ENCODE results near the gene MIOX. TPM values are rescaled to one million over a fixed set of nuclear protein-coding genes. Genes with fewer than 3 reads are reported as not detected.
A peak's percentile ranks its signal among the peaks of the same experiment; 100 is the strongest.

MIOX gene
- total RNA-seq, 1 donor from 2014 or later: not detected

- Mint-ChIP-seq H3K9me3 (ENCODE audit: unreplicated experiment) (no peaks in the 10 kb centered on the region), H3K36me3 (ENCODE audit: low read depth, unreplicated experiment) (peaks cover 18% of the 10 kb centered on the region), H3K4me1 (ENCODE audit: unreplicated experiment) (peaks cover 6% of the 10 kb centered on the region), H3K27me3 (ENCODE audit: unreplicated experiment) (peaks cover 30% of the 10 kb centered on the region), H3K4me3 (ENCODE audit: unreplicated experiment) (peak overlapping the region; percentile 95), H3K27ac (ENCODE audit: unreplicated experiment) (peak overlapping the region; percentile 78)
- DNase-seq (ENCODE audit: low spot score): no peak
- TF ChIP-seq, protein P1, sequence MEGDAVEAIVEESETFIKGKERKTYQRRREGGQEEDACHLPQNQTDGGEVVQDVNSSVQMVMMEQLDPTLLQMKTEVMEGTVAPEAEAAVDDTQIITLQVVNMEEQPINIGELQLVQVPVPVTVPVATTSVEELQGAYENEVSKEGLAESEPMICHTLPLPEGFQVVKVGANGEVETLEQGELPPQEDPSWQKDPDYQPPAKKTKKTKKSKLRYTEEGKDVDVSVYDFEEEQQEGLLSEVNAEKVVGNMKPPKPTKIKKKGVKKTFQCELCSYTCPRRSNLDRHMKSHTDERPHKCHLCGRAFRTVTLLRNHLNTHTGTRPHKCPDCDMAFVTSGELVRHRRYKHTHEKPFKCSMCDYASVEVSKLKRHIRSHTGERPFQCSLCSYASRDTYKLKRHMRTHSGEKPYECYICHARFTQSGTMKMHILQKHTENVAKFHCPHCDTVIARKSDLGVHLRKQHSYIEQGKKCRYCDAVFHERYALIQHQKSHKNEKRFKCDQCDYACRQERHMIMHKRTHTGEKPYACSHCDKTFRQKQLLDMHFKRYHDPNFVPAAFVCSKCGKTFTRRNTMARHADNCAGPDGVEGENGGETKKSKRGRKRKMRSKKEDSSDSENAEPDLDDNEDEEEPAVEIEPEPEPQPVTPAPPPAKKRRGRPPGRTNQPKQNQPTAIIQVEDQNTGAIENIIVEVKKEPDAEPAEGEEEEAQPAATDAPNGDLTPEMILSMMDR (IDR thresholded peaks at IDR 0.05; ENCODE audit: unreplicated experiment): no peak
These were observed 37.4 kb downstream of the MIOX start for GRCh38 chr22:50523806-50524675.

GRCh38 chr22:50524676-50525103, 38.0 kb downstream of the MIOX start:
- Mint-ChIP-seq H3K27ac (ENCODE audit: unreplicated experiment) (peak overlapping the region; percentile 78), H3K9me3 (ENCODE audit: unreplicated experiment) (no peaks in the 10 kb centered on the region), H3K27me3 (ENCODE audit: unreplicated experiment) (peaks cover 32% of the 10 kb centered on the region), H3K4me3 (ENCODE audit: unreplicated experiment) (peak overlapping the region; percentile 95), H3K4me1 (ENCODE audit: unreplicated experiment) (peaks cover 6% of the 10 kb centered on the region), H3K36me3 (ENCODE audit: low read depth, unreplicated experiment) (peaks cover 14% of the 10 kb centered on the region)
- DNase-seq (ENCODE audit: low spot score): no peak
- TF ChIP-seq, protein P1 (IDR thresholded peaks at IDR 0.05; ENCODE audit: unreplicated experiment): no peak

DNA sequence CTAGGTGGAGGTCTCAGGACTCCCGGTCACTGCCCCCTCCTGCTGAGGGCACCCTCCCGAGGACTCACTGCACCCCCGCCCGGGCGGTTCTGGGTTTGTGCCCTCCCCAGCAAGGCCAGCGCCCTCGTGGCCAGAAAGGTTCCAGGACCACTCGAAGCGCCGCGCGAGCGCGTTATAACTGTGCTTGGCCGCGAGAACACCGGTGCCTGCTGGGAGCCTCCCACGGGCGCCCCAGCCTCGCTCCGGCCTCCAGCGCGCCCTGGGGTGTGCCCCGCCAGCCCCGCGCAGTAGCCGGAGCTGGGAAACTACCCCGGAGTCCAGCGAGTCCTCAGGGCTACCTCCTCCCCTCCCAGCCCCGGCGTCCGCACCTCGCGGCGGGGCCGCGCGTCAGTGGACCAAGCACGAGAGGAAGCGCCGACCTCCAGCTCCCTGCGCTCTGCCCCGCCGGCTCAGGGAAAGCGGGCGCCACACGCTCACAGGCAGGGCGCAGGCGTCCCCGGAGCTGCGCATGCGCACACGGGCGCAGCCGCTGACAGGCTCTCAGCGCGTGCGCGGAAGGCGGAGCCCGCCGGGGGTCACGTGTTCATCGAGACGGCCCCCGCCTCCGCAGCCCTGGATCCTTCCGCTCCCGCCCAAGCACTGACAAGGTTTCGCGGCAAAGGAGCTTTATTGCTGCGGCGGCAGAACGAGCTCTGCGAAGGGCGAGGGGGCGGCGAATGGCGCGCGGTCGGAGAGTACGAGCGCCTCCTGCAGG, 38.6 kb downstream of the MIOX start, which contains the start of gene SCO2:
TSS of gene SCO2 (minus strand) at position 495 of the 754 bp plus-strand sequence. CDS start 1,187 bp downstream, outside the sequence.
- peak within 1 kb of the TSS; percentile 95 for H3K4me3 Mint-ChIP-seq (ENCODE audit: unreplicated experiment)
- H3K4me1 Mint-ChIP-seq (ENCODE audit: unreplicated experiment): peaks cover 6% of the 10 kb centered on the region
- no peaks in the 10 kb centered on the region for H3K9me3 Mint-ChIP-seq (ENCODE audit: unreplicated experiment)
- TF ChIP-seq, protein P1 (IDR thresholded peaks at IDR 0.05; ENCODE audit: unreplicated experiment): peak; percentile 14
- peaks cover 12% of the 10 kb centered on the region for H3K36me3 Mint-ChIP-seq (ENCODE audit: low read depth, unreplicated experiment)
- DNase-seq (ENCODE audit: low spot score): peak; percentile 97
- peak within 1 kb of the TSS; percentile 78 for H3K27ac Mint-ChIP-seq (ENCODE audit: unreplicated experiment)
- H3K27me3 Mint-ChIP-seq (ENCODE audit: unreplicated experiment): peaks cover 33% of the 10 kb centered on the region

GRCh38 chr22:50525858-50526107, 39.1 kb downstream of the MIOX start:
- Mint-ChIP-seq H3K4me1 (ENCODE audit: unreplicated experiment) (peaks cover 6% of the 10 kb centered on the region), H3K4me3 (ENCODE audit: unreplicated experiment) (peak overlapping the region; percentile 47), H3K36me3 (ENCODE audit: low read depth, unreplicated experiment) (peaks cover 9% of the 10 kb centered on the region), H3K9me3 (ENCODE audit: unreplicated experiment) (no peaks in the 10 kb centered on the region), H3K27ac (ENCODE audit: unreplicated experiment) (no peak overlapping the region), H3K27me3 (ENCODE audit: unreplicated experiment) (peaks cover 35% of the 10 kb centered on the region)
- no peak for DNase-seq (ENCODE audit: low spot score)
- TF ChIP-seq, protein P1 (IDR thresholded peaks at IDR 0.05; ENCODE audit: unreplicated experiment): no peak

Measured in endothelial cell (in vitro differentiated cells).